Esophagus muscularis mucosa (tissue), 4 donors: ENCODE measurements around the gene PKP1. TPM values are rescaled to one million over a fixed set of nuclear protein-coding genes. Genes with fewer than 3 reads are reported as not detected.

Experiments used
- DNase-seq: peaks from one replicate; pipeline ENCODE4 v3.0.0-alpha.2; 2017; ENCODE audit errors: extremely low spot score
- H3K27ac ChIP-seq, 4 donors: fragments of 200-600 bp; sonication (generic); replicated peaks in 1 of 4; 1 replicate in 3 of 4; 2 replicates in 1 of 4; pipeline ENCODE4 v1.5.1; 2016 to 2019; ENCODE audit warnings: mild to moderate bottlenecking in 1 of 4
- H3K27me3 ChIP-seq, 4 donors: fragments of 200-600 bp; sonication (generic); one replicate each; pipeline versions ENCODE4 v1.5.1 to v1.6.0; 2016 to 2019
- H3K36me3 ChIP-seq, 4 donors: fragments of 200-600 bp; sonication (generic); one replicate each; pipeline ENCODE4 v1.5.1; 2016 to 2019
- H3K4me1 ChIP-seq, 4 donors: fragments of 200-600 bp; sonication (generic); one replicate each; pipeline ENCODE4 v1.5.1; 2016 to 2019
- H3K4me3 ChIP-seq, 4 donors: fragments of 200-600 bp; sonication (generic); 1 replicate in 2 of 4; 2 replicates in 2 of 4; pipeline ENCODE4 v1.5.1; 2016 to 2019; ENCODE audit warnings: mild to moderate bottlenecking in 4 of 4, moderate library complexity in 1 of 4
- H3K9me3 ChIP-seq, 4 donors: fragments of 200-600 bp; sonication (generic); 1 replicate in 3 of 4; 2 replicates in 1 of 4; pipeline ENCODE4 v1.5.1; 2016 to 2019
- CTCF ChIP-seq, 3 experiments: fragments of 200-600 bp in 2 of 3; fragments of 450-650 bp in 1 of 3; sonication (generic) in 2 of 3; IDR thresholded peaks; one replicate each; pipeline ENCODE4 v1.5.1; 2017 to 2019; ENCODE audit warnings: antibody characterized with exemption in 3 of 3, mild to moderate bottlenecking in 2 of 3, moderate library complexity in 1 of 3
- EP300 ChIP-seq: sonication (generic); formaldehyde crosslinking; IDR thresholded peaks from one replicate; pipeline ENCODE4 v1.6.1; 2017; ENCODE audit warnings: antibody characterized with exemption
- POLR2A ChIP-seq: fragments of 450-650 bp; IDR thresholded peaks from one replicate; pipeline ENCODE4 v1.6.1; 2017; ENCODE audit warnings: antibody characterized with exemption, moderate library complexity, mild to moderate bottlenecking, low read depth
- POLR2AphosphoS5 ChIP-seq, 2 donors: sonication (generic); formaldehyde crosslinking; IDR thresholded peaks; one replicate each; pipeline ENCODE4 v1.6.1; 2017; ENCODE audit warnings: antibody characterized with exemption in 2 of 2
- WGBS: methylation state at CpG from one replicate; pipeline ENCODE4 v1.1.5; 2018; 5-methylcytosine and 5-hydroxymethylcytosine counted together
- intact Hi-C: fragments of 100-400 bp; cut with DNase I; formaldehyde crosslinking; loops from one replicate; pipeline ENCODE4 v1.15.1; 2023
- total RNA-seq, 4 donors: library from RNA; depleted of rRNA; stranded (reverse); fragments of >200 nt; gene quantifications; one replicate each; pipeline versions ENCODE4 v1.1.0 to v1.2.1, GENCODE V29; 2016

The PKP1 gene
- total RNA-seq, 4 donors from 2014 or later, result 0.50 to 1.9 (median 1.3) TPM

GRCh38 chr1:201324821-201325677, 41.7 kb downstream of the PKP1 start:
- Histone ChIP-seq H3K27me3 (no peaks in the 10 kb centered on the region), H3K27ac (no peak overlapping the region), H3K4me3 (no peak overlapping the region), H3K9me3 (no peaks in the 10 kb centered on the region), H3K36me3 (no peaks in the 10 kb centered on the region), H3K4me1 (peaks cover 0 to 8% (median 4%) of the 10 kb centered on the region in 4 donors)
- DNase-seq, result no peak
- WGBS, result 80% methylated on average over 10 of the region's 16 CpGs
- intact Hi-C loops, result no loop called here
- no peak for TF ChIP-seq EP300
- TF ChIP-seq POLR2A, result no peak
- no peak for TF ChIP-seq POLR2AphosphoS5 (IDR thresholded peaks at IDR 0.05)
- no peak for TF ChIP-seq CTCF (IDR thresholded peaks at IDR 0.05)

DNA sequence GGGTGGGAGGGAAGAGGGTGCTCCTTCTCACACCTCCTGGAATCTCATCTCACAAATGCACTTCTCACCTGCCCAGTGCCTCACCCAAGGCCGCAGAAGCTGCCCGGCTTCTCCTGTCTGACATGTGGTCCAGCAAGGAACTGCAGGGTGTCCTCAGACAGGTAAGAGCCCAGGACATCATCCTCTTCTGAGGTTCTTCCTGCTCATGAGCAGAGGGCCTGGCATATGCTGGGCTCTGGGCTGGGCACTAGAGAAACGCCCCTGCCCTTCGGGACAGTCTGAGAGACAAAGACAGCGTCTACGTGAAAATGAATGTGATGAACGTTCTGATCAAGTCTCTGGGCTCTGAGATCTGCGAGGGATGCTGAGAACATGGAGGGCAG, 42.4 kb downstream of the PKP1 start:
- no peak overlapping the region for H3K4me3 ChIP-seq
- H3K4me1 ChIP-seq, result peaks cover 0 to 8% (median 4%) of the 10 kb centered on the region in 4 donors
- intact Hi-C loops, result no loop called here
- no peaks in the 10 kb centered on the region for H3K9me3 ChIP-seq
- no peaks in the 10 kb centered on the region for H3K36me3 ChIP-seq
- DNase-seq, result no peak
- H3K27ac ChIP-seq, result no peak overlapping the region
- TF ChIP-seq POLR2AphosphoS5 (IDR thresholded peaks at IDR 0.05), result no peak
- no peak for TF ChIP-seq POLR2A
- TF ChIP-seq CTCF (IDR thresholded peaks at IDR 0.05), result no peak
- no peak for TF ChIP-seq EP300
- WGBS, result 98% methylated on average over 8 of the region's 8 CpGs
- no peaks in the 10 kb centered on the region for H3K27me3 ChIP-seq

DNA sequence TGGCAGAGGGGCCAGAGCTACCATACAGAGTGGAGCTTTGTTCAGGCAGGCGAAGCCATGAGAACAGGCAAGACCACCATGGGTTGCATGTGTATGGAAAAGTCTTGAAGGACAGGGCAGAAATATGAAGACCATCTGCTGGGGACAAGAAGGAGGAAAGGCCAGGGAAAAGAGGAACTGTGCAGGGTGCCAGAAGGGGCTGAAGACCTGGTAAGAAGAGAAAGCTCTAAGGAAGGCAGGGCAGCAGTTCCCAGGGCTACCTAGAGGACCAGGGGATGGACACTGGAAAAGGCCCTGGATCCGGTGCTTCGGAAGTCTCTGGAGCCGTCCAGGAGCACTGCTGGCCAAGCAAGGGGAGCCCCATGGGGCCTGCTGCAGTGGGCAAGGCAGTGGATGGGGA, 43.4 kb downstream of the PKP1 start:
- Histone ChIP-seq H3K4me1 (peaks cover 0 to 8% (median 4%) of the 10 kb centered on the region in 4 donors), H3K9me3 (no peaks in the 10 kb centered on the region), H3K27ac (no peak overlapping the region), H3K27me3 (no peaks in the 10 kb centered on the region), H3K36me3 (no peaks in the 10 kb centered on the region), H3K4me3 (no peak overlapping the region)
- TF ChIP-seq POLR2AphosphoS5 (IDR thresholded peaks at IDR 0.05), result no peak
- TF ChIP-seq POLR2A, result no peak
- no peak for TF ChIP-seq EP300
- TF ChIP-seq CTCF (IDR thresholded peaks at IDR 0.05), result no peak
- 67% methylated on average over 4 of the region's 4 CpGs for WGBS
- intact Hi-C loops, result no loop called here
- no peak for DNase-seq

- WGBS, result 99% methylated on average over 7 of the region's 7 CpGs
- intact Hi-C loops, result no loop called here
- TF ChIP-seq POLR2AphosphoS5 (IDR thresholded peaks at IDR 0.05) (no peak), POLR2A (no peak), EP300 (no peak), CTCF (IDR thresholded peaks at IDR 0.05) (no peak)
- Histone ChIP-seq H3K4me1 (peaks cover 0 to 8% (median 4%) of the 10 kb centered on the region in 4 donors), H3K36me3 (no peaks in the 10 kb centered on the region), H3K9me3 (no peaks in the 10 kb centered on the region), H3K27me3 (no peaks in the 10 kb centered on the region), H3K27ac (no peak overlapping the region), H3K4me3 (no peak overlapping the region)
- DNase-seq, result no peak
These were observed 44.5 kb downstream of the PKP1 start for GRCh38 chr1:201327687-201328240.
